HFFc6 (cell line): Measurements from ENCODE around the gene SPRED1. TPM values are rescaled to one million over a fixed set of nuclear protein-coding genes. Genes with fewer than 3 reads are reported as not detected.

Experiments
- DNase-seq: peaks from one replicate; pipeline ENCODE4 v3.0.0-alpha.2; 2018
- H3K27ac Mint-ChIP-seq: 2 replicates; pipeline ENCODE4 v1.8.0; 2020; ENCODE audit warnings: mild to moderate bottlenecking, mixed read lengths
- H3K27me3 Mint-ChIP-seq: 2 replicates; pipeline ENCODE4 v1.8.0; 2021; ENCODE audit warnings: mild to moderate bottlenecking, moderate library complexity, mixed read lengths; ENCODE audit not compliant: insufficient read depth
- H3K36me3 Mint-ChIP-seq: 2 replicates; pipeline ENCODE4 v1.8.0; 2021; ENCODE audit warnings: low read depth, mixed read lengths
- H3K4me1 Mint-ChIP-seq: 2 replicates; pipeline ENCODE4 v1.8.0; 2020; ENCODE audit warnings: low read depth, mixed read lengths
- H3K4me3 Mint-ChIP-seq: 2 replicates; pipeline ENCODE4 v1.8.0; 2020; ENCODE audit warnings: mild to moderate bottlenecking, moderate library complexity, mixed read lengths
- H3K9me3 Mint-ChIP-seq: 2 replicates; pipeline ENCODE4 v1.8.0; 2020; ENCODE audit warnings: mild to moderate bottlenecking, mixed read lengths
- total RNA-seq, 6 experiments: library from RNA; stranded (reverse); fragmentation: NEBNext Ultra II Directional; extraction: Animal tissue kit (Norgen Biotek cat#: 25700); gene quantifications; 2 replicates in 1 of 6; 3 replicates in 5 of 6; pipeline ENCODE4 v1.2.3, GENCODE V29; 2021
- TF ChIP-seq, protein P1 (sequence below): fragments of 200-600 bp; sonication (generic); IDR thresholded peaks from 2 replicates; pipeline ENCODE4 v1.5.0; 2021; ENCODE audit warnings: antibody characterized with exemption, mild to moderate bottlenecking

SPRED1 gene
- total RNA-seq, 6 experiments from 2014 or later: 39.9 to 46.0 (median 41.7) TPM

DNA sequence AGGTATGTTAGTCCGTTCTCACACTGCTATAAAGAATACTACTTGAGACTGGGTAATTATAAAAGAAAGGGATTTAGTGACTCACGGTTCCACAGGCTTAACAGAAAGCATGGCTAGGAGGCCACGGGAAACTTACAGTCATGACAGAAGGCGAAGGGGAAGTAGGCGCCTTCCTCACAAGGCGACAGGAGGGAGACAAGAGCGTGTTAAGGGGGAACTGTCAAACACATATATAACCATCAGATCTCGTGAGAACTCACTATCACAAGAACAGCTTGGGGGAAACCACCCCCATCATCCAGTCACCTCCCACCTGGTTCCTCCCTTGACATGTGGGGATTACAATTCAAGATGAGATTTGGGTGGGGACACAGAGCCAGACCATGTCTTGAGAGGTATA lies 30.4 kb downstream of the SPRED1 start:
- no peak for DNase-seq
- Mint-ChIP-seq H3K4me3 (no peak overlapping the region), H3K36me3 (peaks cover 20% of the 10 kb centered on the region), H3K4me1 (peaks cover 67% of the 10 kb centered on the region), H3K27me3 (no peaks in the 10 kb centered on the region), H3K27ac (no peak overlapping the region; the same call in 1 of the 2 replicates), H3K9me3 (no peaks in the 10 kb centered on the region)
- TF ChIP-seq, protein P1, sequence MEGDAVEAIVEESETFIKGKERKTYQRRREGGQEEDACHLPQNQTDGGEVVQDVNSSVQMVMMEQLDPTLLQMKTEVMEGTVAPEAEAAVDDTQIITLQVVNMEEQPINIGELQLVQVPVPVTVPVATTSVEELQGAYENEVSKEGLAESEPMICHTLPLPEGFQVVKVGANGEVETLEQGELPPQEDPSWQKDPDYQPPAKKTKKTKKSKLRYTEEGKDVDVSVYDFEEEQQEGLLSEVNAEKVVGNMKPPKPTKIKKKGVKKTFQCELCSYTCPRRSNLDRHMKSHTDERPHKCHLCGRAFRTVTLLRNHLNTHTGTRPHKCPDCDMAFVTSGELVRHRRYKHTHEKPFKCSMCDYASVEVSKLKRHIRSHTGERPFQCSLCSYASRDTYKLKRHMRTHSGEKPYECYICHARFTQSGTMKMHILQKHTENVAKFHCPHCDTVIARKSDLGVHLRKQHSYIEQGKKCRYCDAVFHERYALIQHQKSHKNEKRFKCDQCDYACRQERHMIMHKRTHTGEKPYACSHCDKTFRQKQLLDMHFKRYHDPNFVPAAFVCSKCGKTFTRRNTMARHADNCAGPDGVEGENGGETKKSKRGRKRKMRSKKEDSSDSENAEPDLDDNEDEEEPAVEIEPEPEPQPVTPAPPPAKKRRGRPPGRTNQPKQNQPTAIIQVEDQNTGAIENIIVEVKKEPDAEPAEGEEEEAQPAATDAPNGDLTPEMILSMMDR: no peak

DNA sequence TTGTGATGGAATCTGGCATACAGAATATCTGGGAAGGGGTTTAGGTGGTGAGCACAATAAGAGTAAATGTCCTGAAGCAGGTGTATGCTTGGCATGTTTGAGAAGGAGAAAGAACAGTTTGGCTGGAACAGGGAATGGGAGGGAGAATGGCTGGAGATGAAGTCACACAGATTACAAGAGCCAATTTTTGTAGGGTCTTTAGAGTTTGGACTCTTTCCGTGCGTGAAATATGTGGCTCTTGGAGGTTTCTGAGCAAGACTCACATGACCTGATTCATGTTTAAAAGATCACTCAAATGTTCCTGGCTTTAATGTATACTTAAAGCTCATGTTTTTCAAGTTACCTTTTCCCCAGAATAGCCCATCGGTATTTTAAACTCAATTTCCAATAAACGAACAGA lies 32.8 kb downstream of the SPRED1 start:
- H3K27me3 Mint-ChIP-seq: no peaks in the 10 kb centered on the region
- DNase-seq: no peak

DNA sequence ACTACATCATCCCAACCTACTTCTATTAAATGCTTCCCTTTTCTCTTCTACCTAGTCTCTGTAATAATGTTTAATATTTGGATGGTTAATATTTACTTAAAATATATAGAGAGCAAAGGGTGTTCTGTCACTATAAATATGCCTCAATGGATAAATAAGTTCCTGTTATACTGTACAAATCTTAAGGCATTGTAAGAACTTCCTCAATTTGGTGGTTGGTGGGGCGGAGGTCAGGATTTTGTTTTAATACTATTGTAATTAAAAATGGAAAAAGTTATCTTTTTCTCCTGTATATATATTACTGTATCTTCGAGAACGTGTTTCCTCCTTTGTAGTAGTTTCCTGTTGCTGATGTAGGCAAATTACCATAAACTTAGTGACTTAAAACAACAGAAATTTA lies 41.5 kb downstream of the SPRED1 start:
- TF ChIP-seq, protein P1: no peak
- DNase-seq: no peak
- Mint-ChIP-seq H3K36me3 (peaks cover 34% of the 10 kb centered on the region), H3K9me3 (peaks cover 7% of the 10 kb centered on the region; the same call in 1 of the 2 replicates), H3K27me3 (no peaks in the 10 kb centered on the region), H3K4me1 (peaks cover 70% of the 10 kb centered on the region), H3K4me3 (no peak overlapping the region), H3K27ac (no peak overlapping the region)

More for the DNA sequence above, 32.8 kb downstream of the SPRED1 start:
- Mint-ChIP-seq H3K4me3 (no peak overlapping the region; the same call in 1 of the 2 replicates), H3K27ac (no peak overlapping the region), H3K36me3 (peaks cover 38% of the 10 kb centered on the region), H3K4me1 (peaks cover 64% of the 10 kb centered on the region), H3K9me3 (peaks cover 3% of the 10 kb centered on the region; the same call in 1 of the 2 replicates)
- TF ChIP-seq, protein P1: no peak

DNA sequence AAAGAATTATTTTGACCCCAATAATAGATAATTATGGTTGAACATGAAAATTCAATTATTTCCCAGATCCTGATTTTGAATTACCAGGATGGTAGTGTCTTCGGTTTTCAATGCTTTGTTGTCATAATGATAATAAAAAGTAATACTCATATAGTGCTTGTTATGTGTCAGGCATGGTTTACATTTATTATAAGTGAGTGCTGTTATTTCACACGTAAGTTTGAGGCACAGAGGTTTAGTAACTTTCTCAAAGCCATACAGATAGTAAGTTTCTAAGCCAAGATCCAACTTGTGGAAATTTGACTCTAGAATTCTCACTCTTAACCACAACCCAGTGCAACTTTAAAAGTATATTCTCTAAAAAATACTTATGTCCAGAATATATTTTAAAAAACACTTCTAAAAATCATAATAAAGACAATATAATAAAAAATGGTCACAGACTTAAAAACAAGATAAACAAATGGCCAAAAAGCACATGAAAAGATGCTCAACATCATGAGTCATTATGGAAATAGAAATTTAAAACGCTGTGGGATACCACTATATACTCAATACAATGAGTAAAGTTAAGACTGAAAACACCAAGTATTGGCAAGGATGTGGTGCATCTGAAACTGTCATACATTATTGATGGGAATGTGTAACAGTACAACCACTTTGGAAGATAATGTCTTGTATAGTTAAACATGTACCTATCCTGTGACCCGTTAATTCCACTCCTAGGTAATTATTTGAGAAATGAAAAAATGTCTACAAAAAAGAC lies 45.2 kb downstream of the SPRED1 start:
- Mint-ChIP-seq H3K27me3 (no peaks in the 10 kb centered on the region; the same call in 1 of the 2 replicates), H3K9me3 (no peaks in the 10 kb centered on the region), H3K36me3 (peaks cover 30% of the 10 kb centered on the region), H3K4me1 (peaks cover 85% of the 10 kb centered on the region), H3K4me3 (no peak overlapping the region), H3K27ac (peak overlapping the region; percentile 13; the same call in 1 of the 2 replicates)
- TF ChIP-seq, protein P1: no peak
- DNase-seq: no peak

DNA sequence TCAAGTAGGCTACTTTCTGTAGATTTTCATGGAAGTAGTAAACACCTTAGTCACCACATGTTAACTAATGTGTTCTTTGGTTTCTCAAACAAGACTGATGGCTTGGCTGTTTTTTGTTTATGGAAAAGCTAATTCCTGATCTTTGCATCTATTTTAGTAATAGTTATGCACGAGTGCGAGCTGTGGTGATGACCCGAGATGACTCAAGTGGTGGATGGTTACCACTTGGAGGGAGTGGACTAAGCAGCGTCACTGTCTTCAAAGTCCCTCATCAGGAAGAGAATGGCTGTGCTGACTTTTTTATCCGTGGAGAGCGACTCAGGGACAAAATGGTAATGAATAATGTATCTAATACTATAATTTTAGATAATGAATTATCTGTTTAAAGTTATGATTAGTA lies 46.6 kb downstream of the SPRED1 start:
- no peaks in the 10 kb centered on the region; the same call in 1 of the 2 replicates for H3K27me3 Mint-ChIP-seq
- DNase-seq: peak; percentile 62
- no peaks in the 10 kb centered on the region for H3K9me3 Mint-ChIP-seq
- TF ChIP-seq, protein P1: no peak
- H3K36me3 Mint-ChIP-seq: peaks cover 30% of the 10 kb centered on the region
- H3K27ac Mint-ChIP-seq: peak overlapping the region; percentile 81
- peak overlapping the region; percentile 66 for H3K4me3 Mint-ChIP-seq
- H3K4me1 Mint-ChIP-seq: peaks cover 87% of the 10 kb centered on the region
